HG03135 (cell line): ENCODE results near the gene TBC1D4.

Source experiments
- ATAC-seq: cut with Tn5 transposase; IDR thresholded peaks from one replicate; pipeline ENCODE4 v1.9.1; 2021; ENCODE audit warnings: mild to moderate bottlenecking, moderate library complexity; ENCODE audit not compliant: unreplicated experiment

TBC1D4 gene

GRCh38 chr13:75486146-75487062 is 4.4 kb upstream of the TBC1D4 start:
- no peak for ATAC-seq

GRCh38 chr13:75485286-75486062 is 3.5 kb upstream of the TBC1D4 start:
- no peak for ATAC-seq

- ATAC-seq, result no peak
These were observed 781 bp upstream of the TBC1D4 start for GRCh38 chr13:75482820-75483079.

- ATAC-seq, result peak; percentile 28
These were observed 546 bp downstream of the TBC1D4 start for GRCh38 chr13:75481176-75482069.

- no peak for ATAC-seq
These were observed 1.2 kb downstream of the TBC1D4 start for GRCh38 chr13:75480671-75481175.

GRCh38 chr13:75479102-75479740 is 2.7 kb downstream of the TBC1D4 start:
- no peak for ATAC-seq

GRCh38 chr13:75478659-75479058 is 3.3 kb downstream of the TBC1D4 start:
- no peak for ATAC-seq

- ATAC-seq, result no peak
These were observed 7.0 kb downstream of the TBC1D4 start for GRCh38 chr13:75474956-75475355.

- no peak for ATAC-seq
These were observed 8.5 kb downstream of the TBC1D4 start for GRCh38 chr13:75473468-75473867.

- no peak for ATAC-seq
These were observed 11.3 kb downstream of the TBC1D4 start for GRCh38 chr13:75470676-75471075.

GRCh38 chr13:75469047-75469446 is 12.9 kb downstream of the TBC1D4 start:
- ATAC-seq, result no peak

- ATAC-seq, result no peak
These were observed 13.4 kb downstream of the TBC1D4 start for GRCh38 chr13:75468602-75469001.

GRCh38 chr13:75468098-75468497 is 13.9 kb downstream of the TBC1D4 start:
- ATAC-seq, result no peak

- no peak for ATAC-seq
These were observed 14.8 kb downstream of the TBC1D4 start for GRCh38 chr13:75467040-75467728.

GRCh38 chr13:75465236-75465635 is 16.7 kb downstream of the TBC1D4 start:
- ATAC-seq, result no peak

- ATAC-seq, result no peak
These were observed 20.7 kb downstream of the TBC1D4 start for GRCh38 chr13:75461314-75461713.

GRCh38 chr13:75460644-75461043 is 21.3 kb downstream of the TBC1D4 start:
- ATAC-seq, result no peak

GRCh38 chr13:75458696-75459422 is 23.1 kb downstream of the TBC1D4 start:
- peak; percentile 100 for ATAC-seq

- no peak for ATAC-seq
These were observed 26.0 kb downstream of the TBC1D4 start for GRCh38 chr13:75455962-75456361.
